Measurements from ENCODE around the gene RXFP4. TPM values are rescaled to one million over a fixed set of nuclear protein-coding genes. Genes with fewer than 3 reads are reported as not detected.
"Not testable (repeated sequence)": the region's sequence is repeated elsewhere in the genome, so short reads cannot be mapped to it uniquely, and the experiment has no call there.

Gene RXFP4
- total and polyA plus RNA-seq, 2 donors (not counting 1 experiment from before 2014, with no cell fraction given) = 0.12 TPM; not detected in 1

GRCh38 chr1:155984903-155985645 is 43.6 kb downstream of the RXFP4 start:
- H3K4me3 Mint-ChIP-seq; DNase-seq; H3K4me3 ChIP-seq (ENCODE audit: control extremely low read depth in 1 of 5, extremely low read depth in 1 of 5, insufficient read depth in 1 of 5, low read depth in 2 of 5, low read length in 4 of 5); H3K9ac ChIP-seq (ENCODE audit: low read length); H3K36me3 ChIP-seq (replicated peaks in 1 of 2; ENCODE audit: control extremely low read depth in 1 of 2, control insufficient read depth in 1 of 2, extremely low read depth in 1 of 2, insufficient read depth in 2 of 2, low read length in 1 of 2); intact Hi-C loops (cut with micrococcal nuclease); H4K20me1 ChIP-seq (ENCODE audit: control insufficient read depth, insufficient read depth, low read length, poor library complexity, severe bottlenecking); H3K27me3 Mint-ChIP-seq; H3K9me3 Mint-ChIP-seq (ENCODE audit: insufficient read depth); H3K27ac ChIP-seq (ENCODE audit: low read length in 2 of 2); ATAC-seq (ENCODE audit: low read depth); H3K4me2 ChIP-seq (replicated peaks; ENCODE audit: low read depth, low read length, poor library complexity, severe bottlenecking); H3K27me3 ChIP-seq (replicated peaks in 1 of 4; ENCODE audit: control extremely low read depth in 1 of 4, control insufficient read depth in 3 of 4, insufficient read depth in 4 of 4, low read length in 3 of 4); H2AFZ ChIP-seq (ENCODE audit: insufficient read depth, low read depth, low read length, poor library complexity, severe bottlenecking); H3K9me3 ChIP-seq (ENCODE audit: control extremely low read depth in 1 of 3, control insufficient read depth in 2 of 3, insufficient read depth in 1 of 3, low read length in 2 of 3): not testable (repeated sequence)
- Mint-ChIP-seq H3K27ac (peak overlapping the region; percentile 94), H3K4me1 (peaks cover 65% of the 10 kb centered on the region)
- Histone ChIP-seq H3K4me1 (ENCODE audit: control insufficient read depth in 2 of 2, insufficient read depth in 2 of 2, low read length in 2 of 2) (peaks cover 61 to 67% of the 10 kb centered on the region in 2 donors), H3K79me2 (ENCODE audit: control insufficient read depth, insufficient read depth, low read length) (peaks cover 85% of the 10 kb centered on the region)
- ChIA-PET CTCF (interaction anchor here (1.0 to 12.2 kb wide), 11 partner anchors 8 to 51 kb away, joined by 4 to 206 read pairs (median 8); partner anchors contain the start of genes KHDC4 and RXFP4), POLR2A (interaction anchor here (0.6 to 4.8 kb wide), 6 partner anchors 9 to 52 kb away, joined by 3 to 44 read pairs (median 6); partner anchors contain the start of gene KHDC4)
- WGBS (ENCODE audit: insufficient coverage) = 97% methylated on average over 4 of the region's 11 CpGs

- intact Hi-C loops (cut with micrococcal nuclease) = loop anchor here (1.0 to 2.0 kb wide), 6 partner anchors 8 to 131 kb away; partner anchors contain the start of genes KHDC4, RIT1 and SYT11
- Histone ChIP-seq H3K9me3 (ENCODE audit: control extremely low read depth in 1 of 3, control insufficient read depth in 2 of 3, insufficient read depth in 1 of 3, low read length in 2 of 3) (no peaks in the 10 kb centered on the region), H3K36me3 (replicated peaks in 1 of 2; ENCODE audit: control extremely low read depth in 1 of 2, control insufficient read depth in 1 of 2, extremely low read depth in 1 of 2, insufficient read depth in 2 of 2, low read length in 1 of 2) (no peaks in the 10 kb centered on the region), H3K9ac (ENCODE audit: low read length) (no peak overlapping the region), H3K4me1 (ENCODE audit: control insufficient read depth in 2 of 2, insufficient read depth in 2 of 2, low read length in 2 of 2) (peaks cover 24 to 32% of the 10 kb centered on the region in 2 donors), H3K4me2 (replicated peaks; ENCODE audit: low read depth, low read length, poor library complexity, severe bottlenecking) (peak overlapping the region; percentile 51), H3K27me3 (replicated peaks in 1 of 4; ENCODE audit: control extremely low read depth in 1 of 4, control insufficient read depth in 3 of 4, insufficient read depth in 4 of 4, low read length in 3 of 4) (no peaks in the 10 kb centered on the region), H2AFZ (ENCODE audit: insufficient read depth, low read depth, low read length, poor library complexity, severe bottlenecking) (peak overlapping the region; percentile 40), H3K27ac (ENCODE audit: low read length in 2 of 2) (peak overlapping the region; percentile 11 to 32), H3K79me2 (ENCODE audit: control insufficient read depth, insufficient read depth, low read length) (peaks cover 43% of the 10 kb centered on the region), H3K4me3 (ENCODE audit: control extremely low read depth in 1 of 5, extremely low read depth in 1 of 5, insufficient read depth in 1 of 5, low read depth in 2 of 5, low read length in 4 of 5) (peak overlapping the region in 2 of 5 experiments; percentile 8 to 19), H4K20me1 (ENCODE audit: control insufficient read depth, insufficient read depth, low read length, poor library complexity, severe bottlenecking) (no peaks in the 10 kb centered on the region)
- ChIA-PET CTCF (interaction anchor here (0.6 to 5.9 kb wide), 32 partner anchors 12 to 1005 kb away, joined by 3 to 176 read pairs (median 5); partner anchors contain the start of genes ARHGEF2, KHDC4, RXFP4 and SYT11), POLR2A (interaction anchor here (0.7 to 2.3 kb wide), 6 partner anchors 11 to 55 kb away, joined by 3 to 22 read pairs (median 8); partner anchors contain the start of genes ARHGEF2 and KHDC4)
- H3K9me3 Mint-ChIP-seq (ENCODE audit: insufficient read depth) = no peaks in the 10 kb centered on the region
- 40% methylated on average over 9 of the region's 9 CpGs for WGBS (ENCODE audit: insufficient coverage)
- H3K4me3 Mint-ChIP-seq = no peak overlapping the region
- no peak for TF ChIP-seq EZH2 (IDR thresholded peaks at IDR 0.05; ENCODE audit: borderline replicate concordance, insufficient read depth, low read depth, low read length, poor library complexity, severe bottlenecking)
- TF ChIP-seq CTCF (IDR thresholded peaks at IDR 0.05) = peak; percentile 98
- peak; percentile 100 for ATAC-seq (ENCODE audit: low read depth)
- no peaks in the 10 kb centered on the region for H3K27me3 Mint-ChIP-seq
- peak overlapping the region; percentile 73 for H3K27ac Mint-ChIP-seq
- peaks cover 24% of the 10 kb centered on the region for H3K4me1 Mint-ChIP-seq
- DNase-seq = peak; percentile 88
Measured at GRCh38 chr1:155989242-155990004, 48.0 kb downstream of the RXFP4 start.

Measured in B cell (primary cell).